ENCODE data around the gene CASP10.
"Not testable (repeated sequence)": the region's sequence is repeated elsewhere in the genome, so short reads cannot be mapped to it uniquely, and the experiment has no call there.

CASP10 gene

DNA sequence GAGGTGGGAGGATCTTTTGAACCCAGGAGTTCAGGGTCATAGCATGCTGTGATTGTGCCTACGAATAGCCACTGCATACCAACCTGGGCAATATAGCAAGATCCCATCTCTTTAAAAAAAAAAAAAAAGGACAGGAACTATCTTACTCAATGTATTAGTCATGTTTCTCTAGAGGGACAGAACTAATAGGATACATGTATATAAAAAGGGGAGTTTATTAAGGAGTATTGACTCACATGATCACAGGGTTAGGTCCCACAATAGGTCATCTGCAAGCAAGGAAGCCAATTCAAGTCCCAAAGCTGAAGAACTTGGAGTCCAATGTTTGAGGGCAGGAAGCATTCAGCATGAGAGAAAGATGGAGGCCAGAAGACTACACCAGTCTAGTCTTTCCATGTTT lies 18.8 kb upstream of the CASP10 start:
- H3K27ac ChIP-seq (replicated peaks): no peak overlapping the region
- no peak for DNase-seq (ENCODE audit: low read depth in 1 of 2, low spot score in 1 of 2)
- TF ChIP-seq REST (IDR thresholded peaks at IDR 0.05; ENCODE audit: insufficient replicate concordance, low read depth) (no peak), POLR2AphosphoS5 (IDR thresholded peaks at IDR 0.05; ENCODE audit: low read depth) (no peak), GABPA (IDR thresholded peaks at IDR 0.05; ENCODE audit: low read depth) (no peak), SPI1 (IDR thresholded peaks at IDR 0.05; ENCODE audit: borderline replicate concordance, low read depth) (no peak)
- TF ChIP-seq, protein P1, sequence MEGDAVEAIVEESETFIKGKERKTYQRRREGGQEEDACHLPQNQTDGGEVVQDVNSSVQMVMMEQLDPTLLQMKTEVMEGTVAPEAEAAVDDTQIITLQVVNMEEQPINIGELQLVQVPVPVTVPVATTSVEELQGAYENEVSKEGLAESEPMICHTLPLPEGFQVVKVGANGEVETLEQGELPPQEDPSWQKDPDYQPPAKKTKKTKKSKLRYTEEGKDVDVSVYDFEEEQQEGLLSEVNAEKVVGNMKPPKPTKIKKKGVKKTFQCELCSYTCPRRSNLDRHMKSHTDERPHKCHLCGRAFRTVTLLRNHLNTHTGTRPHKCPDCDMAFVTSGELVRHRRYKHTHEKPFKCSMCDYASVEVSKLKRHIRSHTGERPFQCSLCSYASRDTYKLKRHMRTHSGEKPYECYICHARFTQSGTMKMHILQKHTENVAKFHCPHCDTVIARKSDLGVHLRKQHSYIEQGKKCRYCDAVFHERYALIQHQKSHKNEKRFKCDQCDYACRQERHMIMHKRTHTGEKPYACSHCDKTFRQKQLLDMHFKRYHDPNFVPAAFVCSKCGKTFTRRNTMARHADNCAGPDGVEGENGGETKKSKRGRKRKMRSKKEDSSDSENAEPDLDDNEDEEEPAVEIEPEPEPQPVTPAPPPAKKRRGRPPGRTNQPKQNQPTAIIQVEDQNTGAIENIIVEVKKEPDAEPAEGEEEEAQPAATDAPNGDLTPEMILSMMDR (IDR thresholded peaks at IDR 0.05; ENCODE audit: insufficient read depth, low read length): no peak

GRCh38 chr2:201167546-201167945 lies 15.4 kb upstream of the CASP10 start:
- Histone ChIP-seq H3K4me3 (replicated peaks; ENCODE audit: insufficient read depth, low read length) (no peak overlapping the region), H3K27ac (replicated peaks) (no peak overlapping the region), H3K27me3 (ENCODE audit: insufficient read depth, poor library complexity, severe bottlenecking) (no peaks in the 10 kb centered on the region)
- DNase-seq (ENCODE audit: low read depth in 1 of 2, low spot score in 1 of 2): no peak
- TF ChIP-seq POLR2AphosphoS5 (IDR thresholded peaks at IDR 0.05; ENCODE audit: low read depth) (no peak), GABPA (IDR thresholded peaks at IDR 0.05; ENCODE audit: low read depth) (no peak), REST (IDR thresholded peaks at IDR 0.05; ENCODE audit: insufficient replicate concordance, low read depth) (no peak), SPI1 (IDR thresholded peaks at IDR 0.05; ENCODE audit: borderline replicate concordance, low read depth) (no peak)
- TF ChIP-seq, protein P1 (IDR thresholded peaks at IDR 0.05; ENCODE audit: insufficient read depth, low read length): no peak

More for the DNA sequence above, 18.8 kb upstream of the CASP10 start:
- no peaks in the 10 kb centered on the region for H3K27me3 ChIP-seq (ENCODE audit: insufficient read depth, poor library complexity, severe bottlenecking)
- no peak overlapping the region for H3K4me3 ChIP-seq (replicated peaks; ENCODE audit: insufficient read depth, low read length)

DNA sequence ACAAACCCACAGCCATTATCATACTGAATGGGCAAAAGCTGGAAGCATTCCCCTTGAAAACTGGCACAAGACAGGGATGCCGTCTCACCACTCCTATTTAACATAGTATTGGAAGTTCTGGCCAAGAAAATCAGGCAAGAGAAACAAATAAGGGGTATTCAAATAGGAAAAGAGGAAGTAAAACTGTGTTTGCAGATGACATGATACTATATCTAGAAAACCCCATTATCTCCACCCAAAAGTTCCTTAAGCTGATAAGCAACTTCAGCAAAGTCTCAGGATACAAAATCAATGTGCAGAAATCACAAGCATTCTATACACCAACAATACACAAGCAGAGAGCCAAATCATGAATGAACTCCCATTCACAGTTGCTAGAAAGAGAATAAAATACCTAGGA lies 14.4 kb upstream of the CASP10 start:
- not testable (repeated sequence) for H3K27ac ChIP-seq (replicated peaks); DNase-seq (ENCODE audit: low read depth in 1 of 2, low spot score in 1 of 2); H3K27me3 ChIP-seq (ENCODE audit: insufficient read depth, poor library complexity, severe bottlenecking); H3K4me3 ChIP-seq (replicated peaks; ENCODE audit: insufficient read depth, low read length)

- no peak overlapping the region for H3K27ac ChIP-seq (replicated peaks)
- no peak for TF ChIP-seq GABPA (IDR thresholded peaks at IDR 0.05; ENCODE audit: low read depth)
- no peak for TF ChIP-seq SPI1 (IDR thresholded peaks at IDR 0.05; ENCODE audit: borderline replicate concordance, low read depth)
- TF ChIP-seq POLR2AphosphoS5 (IDR thresholded peaks at IDR 0.05; ENCODE audit: low read depth): no peak
- no peak for TF ChIP-seq REST (IDR thresholded peaks at IDR 0.05; ENCODE audit: insufficient replicate concordance, low read depth)
- TF ChIP-seq, protein P1 (IDR thresholded peaks at IDR 0.05; ENCODE audit: insufficient read depth, low read length): no peak
- no peak for DNase-seq (ENCODE audit: low read depth in 1 of 2, low spot score in 1 of 2)
- no peaks in the 10 kb centered on the region for H3K27me3 ChIP-seq (ENCODE audit: insufficient read depth, poor library complexity, severe bottlenecking)
- no peak overlapping the region for H3K4me3 ChIP-seq (replicated peaks; ENCODE audit: insufficient read depth, low read length)
Observed at GRCh38 chr2:201171259-201171814, 11.6 kb upstream of the CASP10 start.
